ENCODE data around the gene PLP2.

Gene PLP2

DNA sequence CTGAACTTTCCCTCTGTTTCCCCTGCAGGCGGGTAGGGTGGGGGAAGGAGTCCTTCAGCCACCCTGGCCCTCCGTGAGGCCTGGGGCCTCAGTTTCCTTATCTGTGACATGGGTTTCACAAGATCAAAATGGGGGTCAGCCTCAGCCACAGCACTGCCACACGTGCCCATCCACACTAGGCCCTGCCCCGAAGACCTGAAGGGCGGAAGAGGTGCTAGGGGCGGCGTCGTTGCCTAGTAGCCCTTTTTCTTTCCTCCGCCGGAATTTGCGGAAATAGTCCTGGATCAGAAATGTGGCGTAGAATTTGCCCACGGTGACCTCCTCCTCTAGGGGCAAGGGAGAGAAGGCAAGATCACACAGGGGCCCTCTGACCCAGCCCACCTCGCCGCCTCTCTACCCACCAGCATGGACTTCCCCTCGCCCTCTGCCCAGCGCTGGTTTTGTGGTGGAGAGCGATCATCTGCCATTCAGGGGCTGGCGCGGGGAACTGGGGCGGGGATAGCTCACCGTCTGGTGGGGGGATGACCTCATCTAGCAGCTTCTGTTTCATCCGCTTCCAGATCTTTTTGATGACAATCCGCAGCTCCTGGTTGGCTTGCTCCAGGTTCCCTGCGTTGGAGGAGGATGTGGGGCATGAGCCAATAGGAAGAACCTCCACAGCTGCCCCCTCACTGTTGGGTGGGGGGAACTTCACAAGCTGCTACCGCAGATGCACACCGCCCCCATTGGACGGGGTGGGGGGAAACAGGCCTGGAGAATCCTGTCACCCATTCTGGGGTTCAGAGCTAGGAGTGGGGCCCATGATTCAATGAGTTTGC is 37.9 kb downstream of the PLP2 start:
- peak; percentile 8 for DNase-seq

DNA sequence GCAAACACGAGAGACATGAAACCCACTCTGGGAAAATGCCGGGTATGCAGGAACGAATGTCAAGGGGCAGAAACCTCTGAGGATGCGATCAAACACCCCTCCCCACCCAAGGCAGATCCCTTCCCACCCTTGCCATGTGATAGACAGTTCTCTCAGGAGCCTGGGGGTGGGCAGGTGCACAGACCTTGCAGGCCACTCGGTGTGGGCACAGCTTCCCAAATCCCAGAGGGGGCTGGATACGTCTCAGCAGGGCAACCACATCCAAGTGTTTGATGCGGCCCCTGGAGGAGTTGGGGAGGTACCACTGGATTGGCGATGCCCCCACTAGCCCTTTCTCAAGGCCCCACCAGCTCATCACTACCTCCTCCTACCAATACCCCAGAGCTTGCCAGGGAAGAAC is 38.7 kb downstream of the PLP2 start:
- no peak for DNase-seq

DNA sequence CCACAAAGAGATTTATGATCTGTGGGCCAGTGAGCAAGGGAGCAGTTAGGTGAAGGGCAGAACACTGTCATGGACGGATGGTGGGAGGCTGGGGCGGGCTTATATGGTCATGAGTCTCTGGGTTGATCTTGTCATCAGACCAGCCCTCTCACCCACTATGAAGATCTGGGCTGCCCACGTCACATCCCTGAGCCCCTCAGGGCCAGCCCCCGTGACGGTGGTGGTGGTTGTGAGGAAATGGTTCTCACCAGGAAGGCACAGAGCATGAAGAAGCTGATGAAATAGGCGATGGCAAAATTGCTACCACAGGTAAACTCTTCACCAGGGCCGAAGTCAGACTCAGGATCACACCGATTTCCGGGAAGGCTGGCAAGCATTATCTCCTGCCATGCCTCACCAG is 39.4 kb downstream of the PLP2 start:
- no peak for DNase-seq

DNA sequence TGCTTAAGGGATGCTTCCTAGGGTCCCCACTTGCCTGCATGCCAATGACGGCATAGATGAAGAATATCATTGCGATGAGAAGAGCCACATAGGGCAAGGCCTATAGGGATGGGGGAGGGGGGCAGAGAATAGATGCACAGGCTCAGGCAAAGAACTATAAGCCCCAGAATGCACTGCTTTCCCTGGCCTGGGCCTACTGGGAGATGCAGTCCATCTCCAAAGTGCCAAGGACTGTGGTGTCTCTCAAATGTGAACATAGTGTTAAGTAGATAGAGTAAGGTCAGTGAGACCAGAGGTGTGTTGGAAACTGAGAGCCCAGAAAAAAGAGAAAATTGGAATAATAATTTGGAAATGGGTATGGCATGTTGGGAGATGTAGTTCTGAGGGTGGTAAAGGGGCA is 40.5 kb downstream of the PLP2 start:
- no peak for DNase-seq

DNA sequence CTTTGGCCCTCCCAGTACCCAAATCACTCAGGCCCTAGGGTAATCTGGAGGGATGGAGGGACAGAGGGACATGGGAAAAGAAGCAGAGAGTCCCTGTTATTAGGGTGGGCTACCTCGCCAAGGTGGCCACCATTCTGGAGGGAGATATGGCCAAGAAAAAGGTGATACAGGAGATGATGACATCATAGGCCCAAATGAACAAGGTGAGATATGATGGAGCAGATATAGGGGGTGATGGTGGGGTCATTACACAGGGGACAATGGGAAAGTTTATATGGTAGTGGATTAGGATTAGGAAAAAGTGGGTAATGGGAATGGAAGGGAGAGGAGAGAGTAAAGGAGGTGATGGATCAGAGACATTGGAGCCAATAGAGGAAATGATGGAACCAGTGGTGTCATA is 41.2 kb downstream of the PLP2 start:
- no peak for DNase-seq

DNA sequence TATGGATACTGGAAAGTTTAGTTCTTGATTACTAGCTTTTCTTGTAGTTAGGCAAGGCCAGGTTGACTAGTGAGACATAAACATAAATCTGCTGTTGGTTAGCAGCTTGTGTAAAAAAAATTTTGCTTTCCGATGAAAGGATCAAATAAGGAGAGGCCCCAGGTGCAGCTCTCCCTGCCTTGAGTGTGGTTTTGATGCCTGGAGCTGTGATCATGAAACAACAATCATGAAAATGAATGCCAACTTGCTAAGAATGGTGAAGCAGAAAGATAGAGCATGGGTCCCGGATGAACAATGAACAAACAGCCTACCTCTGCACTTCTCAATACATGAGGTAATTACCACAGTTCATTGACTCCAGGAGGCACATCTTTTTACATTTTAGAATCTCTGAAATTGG is 42.7 kb downstream of the PLP2 start:
- DNase-seq: no peak

DNA sequence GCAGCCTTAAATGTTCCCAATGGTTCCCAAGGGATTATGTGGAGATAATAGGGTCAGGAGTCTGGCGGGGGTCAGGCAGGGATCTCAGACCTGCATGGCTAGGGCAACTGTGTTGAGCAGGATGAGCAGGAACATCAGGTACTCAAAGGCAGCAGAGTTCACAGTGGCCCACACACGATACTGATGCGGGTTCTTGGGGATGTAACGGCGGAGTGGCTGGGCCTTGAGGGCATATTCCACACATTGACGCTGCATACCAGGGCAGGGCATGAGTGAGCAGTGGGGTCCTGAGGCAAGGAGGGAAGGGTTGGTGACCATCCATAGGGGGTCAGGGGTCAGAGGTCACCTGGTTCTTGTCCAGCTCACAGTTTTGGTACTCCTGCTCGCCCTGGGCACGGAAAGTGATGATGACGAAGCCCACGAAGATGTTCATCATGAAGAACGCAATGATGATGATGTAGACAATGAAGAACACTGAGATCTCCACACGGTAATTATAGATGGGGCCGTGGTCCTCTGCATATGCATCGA is 43.4 kb downstream of the PLP2 start:
- no peak for DNase-seq

DNA sequence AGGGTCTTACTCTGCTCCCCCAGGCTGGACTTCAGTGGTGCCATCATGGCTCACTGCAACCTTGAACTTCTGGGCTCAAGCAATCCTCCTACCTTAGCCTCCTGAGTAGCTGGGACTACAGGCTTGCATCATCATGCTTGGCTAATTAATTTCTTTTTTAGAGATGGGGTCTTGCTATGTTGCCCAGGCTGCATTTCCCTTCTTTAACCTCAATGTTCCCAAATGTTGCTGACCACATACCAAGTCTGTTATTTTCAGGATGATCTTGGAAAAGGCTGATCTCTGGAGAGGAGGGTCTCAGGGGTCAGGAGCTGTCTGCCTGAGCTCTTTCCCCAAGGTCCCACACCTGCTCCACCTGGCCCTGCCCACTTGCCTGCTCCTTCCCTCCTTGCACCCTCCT is 48.4 kb downstream of the PLP2 start:
- no peak for DNase-seq

DNA sequence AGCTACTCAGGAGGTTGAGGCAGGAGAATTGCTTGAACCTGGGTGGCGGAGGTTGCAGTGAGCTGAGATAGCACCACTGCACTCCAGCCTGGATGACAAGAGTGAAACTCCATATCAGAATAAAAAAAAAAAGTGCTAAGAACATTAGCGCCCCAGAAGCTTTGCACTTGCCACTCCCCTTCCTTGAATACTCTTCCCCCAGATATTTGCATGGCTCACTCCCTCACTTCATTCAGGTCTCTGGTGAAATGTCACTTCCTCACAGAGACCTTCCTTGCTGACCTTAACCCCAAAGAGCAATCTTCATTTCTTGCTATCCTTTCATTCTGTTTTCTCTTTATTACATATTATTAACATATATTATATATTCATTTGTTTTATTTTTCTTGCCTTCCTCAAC is 50.2 kb downstream of the PLP2 start:
- no peak for DNase-seq
